HG03354 (cell line): ENCODE data around the gene PLXDC2.

Experiments used
- ATAC-seq: cut with Tn5 transposase; IDR thresholded peaks from one replicate; pipeline ENCODE4 v1.9.1; 2021; ENCODE audit warnings: mild to moderate bottlenecking; ENCODE audit not compliant: unreplicated experiment, poor library complexity, severe bottlenecking

Gene PLXDC2

DNA sequence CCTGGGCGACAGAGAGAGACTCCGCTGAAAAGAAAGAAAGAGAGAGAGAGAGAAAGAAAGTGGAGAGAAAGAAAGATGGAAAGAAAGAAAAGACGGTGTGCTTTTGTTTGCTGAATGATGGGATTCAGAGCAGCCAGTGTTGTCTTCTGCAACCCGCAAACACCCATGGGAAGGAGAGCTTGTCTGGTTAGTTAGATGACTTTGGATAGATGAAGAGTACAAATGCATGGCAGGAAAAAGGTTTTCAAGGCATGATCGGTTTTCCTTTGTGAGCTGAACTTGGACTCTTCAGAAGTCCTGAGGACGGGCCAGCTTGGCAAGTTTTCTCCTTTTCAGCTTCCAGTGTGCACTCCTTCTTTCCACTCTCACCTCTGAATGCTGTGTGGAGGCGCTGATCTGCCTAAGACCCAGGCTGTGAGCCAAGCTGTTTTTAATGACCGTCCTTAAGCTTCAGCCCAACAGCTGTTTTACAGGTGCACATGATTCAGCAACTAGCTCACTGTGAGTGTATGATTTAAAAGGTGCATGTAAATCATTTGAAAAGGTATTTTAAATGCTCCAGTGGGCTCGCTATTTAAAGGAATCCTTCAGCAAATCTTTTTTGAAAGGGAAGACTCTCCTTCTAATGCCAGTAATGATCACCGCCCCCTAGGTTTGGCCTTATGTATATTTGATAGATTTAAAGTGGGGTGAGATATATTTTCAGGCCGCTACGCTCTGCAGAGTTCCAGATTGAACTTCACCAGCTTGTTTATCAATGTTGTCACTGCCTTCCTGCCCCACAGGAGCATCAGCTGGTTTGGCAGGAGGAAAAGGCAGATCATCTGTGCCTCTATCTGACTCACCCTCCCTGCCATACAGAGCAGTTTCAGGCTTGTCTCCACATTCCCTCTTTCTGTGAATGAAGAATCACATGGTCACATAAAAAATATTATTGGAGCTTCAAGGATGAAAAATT, 115.0 kb downstream of the PLXDC2 start:
- ATAC-seq: peak; percentile 63

DNA sequence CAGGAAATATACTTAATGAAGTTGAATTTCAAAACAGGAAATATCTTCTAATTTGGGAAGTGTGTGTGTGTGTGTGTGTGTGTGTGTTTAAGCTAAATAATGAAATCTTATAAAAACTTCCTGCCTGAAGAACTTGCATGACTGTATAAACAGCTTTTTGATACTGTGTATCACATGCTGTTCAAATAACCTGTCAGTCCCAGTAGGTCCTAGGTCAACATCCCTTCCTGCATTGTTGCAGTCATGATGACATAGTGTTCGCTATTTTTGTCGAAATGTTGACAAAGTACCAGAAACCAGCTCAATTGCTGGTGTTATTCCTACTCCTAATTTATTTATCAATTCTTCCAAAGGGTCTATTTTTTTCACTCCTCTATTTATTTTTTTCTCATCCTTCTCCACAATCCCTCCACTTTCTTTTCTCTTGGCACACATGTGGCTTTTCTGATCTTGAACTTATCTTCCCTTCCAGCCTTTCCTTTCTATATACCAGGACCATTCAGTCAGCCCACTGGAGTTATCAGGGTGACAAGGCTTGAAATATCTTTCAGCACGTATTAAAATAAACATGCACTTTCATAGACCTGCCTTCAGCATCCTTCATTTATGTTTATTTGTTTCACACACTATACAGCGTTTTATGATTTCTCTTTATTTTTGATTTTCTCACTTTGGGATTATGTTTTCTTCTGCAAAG, 115.8 kb downstream of the PLXDC2 start:
- no peak for ATAC-seq

DNA sequence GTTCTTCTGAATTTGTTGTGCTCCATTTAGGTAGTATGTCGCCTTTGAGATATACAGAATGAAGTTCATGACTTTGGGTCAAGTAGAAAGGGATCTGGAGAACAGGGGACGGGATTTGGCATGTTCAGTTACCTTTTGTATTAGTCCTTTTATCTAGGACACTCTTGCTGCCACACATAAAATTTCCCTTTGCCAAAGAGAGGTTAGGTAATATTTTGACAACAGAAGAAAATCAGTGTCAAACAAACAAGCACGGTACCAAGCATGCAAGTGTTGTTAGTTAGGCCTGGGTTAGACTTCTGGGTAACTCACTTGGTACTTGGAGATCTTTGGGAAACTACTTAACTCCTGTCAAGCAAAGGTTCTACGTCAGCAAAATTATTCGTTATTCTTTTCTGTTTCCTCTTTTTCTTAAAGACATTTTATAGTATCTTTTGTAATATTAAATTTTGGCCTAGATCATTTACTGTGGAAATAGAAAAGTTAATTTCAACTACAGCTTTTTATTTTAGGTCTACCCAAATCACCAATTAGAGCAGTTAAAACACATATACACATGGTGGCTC, 116.7 kb downstream of the PLXDC2 start:
- no peak for ATAC-seq

DNA sequence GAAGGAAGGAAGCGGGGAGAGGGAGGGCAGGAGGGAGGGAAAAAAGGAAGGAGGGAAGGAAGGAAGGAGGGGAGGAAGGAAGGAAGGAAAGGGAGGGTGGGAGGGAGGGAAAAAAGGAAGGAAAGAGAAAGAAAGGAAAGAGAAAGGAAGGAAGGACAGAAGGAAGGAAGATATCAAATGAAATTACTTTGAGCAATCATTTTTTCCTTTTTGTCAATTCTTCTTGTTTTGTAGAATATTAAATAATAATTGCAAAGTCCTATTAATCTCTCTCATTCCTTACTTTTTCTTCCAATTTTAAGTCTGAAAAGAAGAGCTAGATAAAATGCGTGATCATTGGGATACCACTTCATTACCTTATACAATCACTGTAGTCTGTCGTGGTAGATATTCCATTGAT, 117.5 kb downstream of the PLXDC2 start:
- no peak for ATAC-seq

DNA sequence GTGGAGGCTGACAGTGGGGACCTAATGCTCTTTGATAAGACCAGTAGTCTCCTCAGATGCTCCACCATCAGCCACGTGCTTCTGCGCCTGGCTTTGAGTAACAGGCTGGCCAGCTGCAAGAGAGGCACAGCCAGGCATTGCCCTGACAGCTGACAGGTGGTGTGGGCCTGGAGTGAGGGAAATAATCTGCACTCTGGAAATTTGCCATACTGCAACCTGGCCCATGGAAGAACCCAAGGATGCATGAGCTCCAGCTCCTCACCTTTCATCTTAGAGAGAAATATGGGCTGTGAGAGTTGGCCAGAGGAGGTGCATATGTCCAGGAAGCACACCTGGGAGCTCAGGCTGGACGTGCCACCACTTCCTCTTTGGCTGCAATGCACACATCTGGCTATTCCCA, 118.9 kb downstream of the PLXDC2 start:
- no peak for ATAC-seq

DNA sequence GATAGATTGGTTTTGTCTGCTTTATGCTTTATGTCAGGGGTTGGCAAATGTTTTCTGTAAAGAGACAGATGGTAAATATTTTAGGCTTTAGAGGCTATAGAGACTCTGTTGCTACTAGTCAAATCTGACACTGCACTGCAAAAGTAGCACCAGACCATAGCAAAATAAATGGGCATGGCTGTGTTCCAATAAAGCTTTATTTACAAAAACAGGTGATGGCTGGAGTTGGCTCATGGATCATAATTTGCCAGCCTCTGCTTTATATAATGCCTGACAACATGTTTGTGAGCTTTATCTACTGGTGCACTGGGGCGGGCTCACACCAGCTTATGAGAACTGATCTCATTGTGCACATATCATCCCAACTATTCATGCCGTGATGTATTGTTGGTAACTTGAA, 120.1 kb downstream of the PLXDC2 start:
- ATAC-seq: no peak

DNA sequence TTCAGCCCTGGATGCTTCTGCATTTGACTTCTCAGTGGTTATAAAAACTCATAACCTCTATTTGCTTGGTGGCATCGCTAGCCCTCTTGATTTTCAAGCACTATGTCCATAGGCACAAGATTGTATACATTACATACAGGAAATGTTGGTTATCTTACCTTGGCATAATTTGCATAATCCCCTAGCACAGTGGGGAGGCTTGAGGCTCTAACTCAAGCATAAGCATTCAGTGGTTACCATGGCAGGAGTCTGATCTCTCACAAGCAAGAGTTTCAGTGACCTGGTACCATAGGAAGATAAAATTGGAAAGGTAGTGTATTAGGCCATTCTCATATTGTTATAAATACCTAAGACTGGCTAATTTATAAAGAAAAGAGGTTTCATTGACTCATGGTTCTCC, 121.8 kb downstream of the PLXDC2 start:
- no peak for ATAC-seq

DNA sequence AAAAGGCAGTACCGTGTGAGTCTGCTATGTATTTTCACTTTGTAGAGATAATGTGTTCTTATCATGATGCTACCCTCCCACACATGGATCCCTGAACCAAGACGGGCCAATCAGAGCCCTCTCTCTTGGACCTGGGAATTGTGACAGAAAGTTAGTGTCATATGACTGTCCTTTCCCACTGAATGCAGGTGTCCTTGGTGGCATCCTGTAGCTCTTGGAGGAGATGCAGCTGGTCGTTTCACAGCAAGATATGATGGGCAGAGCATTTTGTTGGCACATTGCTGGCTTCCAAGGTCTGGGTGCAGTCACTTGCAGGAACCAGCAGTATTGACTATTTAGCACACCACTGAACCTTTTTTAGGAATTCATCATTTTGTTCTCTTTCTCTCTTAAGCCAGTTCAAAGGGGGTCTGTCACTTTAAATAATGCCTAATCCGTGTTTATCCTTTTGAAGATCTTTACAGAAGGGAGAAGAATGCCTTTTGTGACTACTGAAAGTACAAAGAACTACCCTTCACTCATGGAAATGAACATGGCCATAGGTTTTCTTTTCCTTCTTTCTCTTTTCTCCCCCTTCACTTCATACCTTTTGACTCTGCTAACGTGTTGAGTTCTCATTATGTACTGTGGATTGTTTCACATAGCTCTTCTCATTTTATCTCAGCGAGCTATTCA, 125.1 kb downstream of the PLXDC2 start:
- no peak for ATAC-seq

DNA sequence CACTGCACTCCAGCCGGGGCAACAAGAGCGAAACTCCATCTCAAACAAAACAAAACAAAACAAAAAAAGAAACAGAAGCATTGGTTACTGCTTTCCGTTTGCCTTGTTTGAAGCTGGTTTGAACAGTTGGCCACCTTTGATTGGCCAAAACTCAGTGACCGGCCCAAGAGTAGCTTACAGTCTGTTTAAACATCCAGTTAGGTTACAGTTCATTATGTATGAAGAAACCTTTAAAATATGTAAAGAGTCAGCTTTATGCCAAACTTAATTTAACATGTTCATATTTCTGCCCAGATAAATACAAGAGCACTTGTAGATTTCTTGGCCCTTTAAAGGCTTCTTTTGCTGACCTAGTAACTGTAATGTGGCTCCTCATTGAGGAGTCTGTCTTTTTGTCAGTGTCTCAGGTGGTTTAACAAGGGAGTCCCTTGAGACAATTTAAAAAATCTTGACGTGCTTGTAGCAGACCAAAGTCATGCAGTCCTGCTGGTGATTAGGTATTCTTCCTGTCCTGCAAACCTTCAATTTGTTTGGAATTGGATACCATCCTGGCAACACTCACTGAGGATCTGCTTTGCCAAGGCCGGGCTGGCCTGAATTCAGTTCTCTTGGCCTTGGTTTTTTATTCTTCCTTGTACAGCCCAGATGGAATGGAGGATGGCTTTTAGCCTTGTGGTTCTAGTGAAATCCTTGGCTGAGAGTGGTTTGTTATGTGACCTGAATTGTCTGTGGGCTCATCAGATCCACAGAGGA, 128.9 kb downstream of the PLXDC2 start:
- ATAC-seq: no peak

DNA sequence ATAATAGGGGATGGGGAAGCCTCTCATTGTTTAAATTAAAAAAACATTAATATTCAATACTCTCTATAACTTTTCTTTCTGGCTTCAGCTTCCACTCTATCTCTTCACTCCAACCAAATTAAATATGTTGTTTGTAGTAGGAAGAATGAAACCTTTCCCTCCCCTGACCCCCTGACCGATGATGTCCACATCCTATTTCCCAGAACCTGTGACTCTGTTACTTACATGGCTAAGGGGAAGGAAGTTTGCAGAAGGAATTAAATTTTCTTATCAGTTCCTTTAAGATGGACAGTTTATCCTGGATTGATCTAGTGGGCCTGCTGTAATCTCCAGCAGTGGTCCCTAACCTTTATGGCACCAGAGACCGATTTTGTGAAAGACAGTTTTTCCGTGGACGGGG, 130.0 kb downstream of the PLXDC2 start:
- no peak for ATAC-seq

DNA sequence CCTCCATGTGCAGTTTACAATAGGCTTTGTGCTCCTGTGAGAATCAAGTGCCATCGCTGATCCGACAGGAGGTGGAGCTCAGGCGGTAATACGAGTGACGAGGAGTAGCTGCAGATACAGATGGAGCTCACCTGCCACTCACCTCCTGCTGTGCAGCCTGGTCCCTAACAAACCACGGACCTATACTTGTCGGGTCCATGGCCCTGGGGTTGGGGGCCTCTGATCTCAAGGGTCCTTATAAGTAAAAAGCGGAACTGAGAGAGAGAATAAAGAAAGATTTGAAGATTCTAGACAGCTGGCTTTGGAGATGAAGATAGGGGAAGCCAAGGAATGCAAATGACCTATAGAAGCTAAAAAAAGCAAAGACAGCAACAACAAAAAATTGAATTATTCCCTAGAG, 130.6 kb downstream of the PLXDC2 start:
- ATAC-seq: peak; percentile 46

DNA sequence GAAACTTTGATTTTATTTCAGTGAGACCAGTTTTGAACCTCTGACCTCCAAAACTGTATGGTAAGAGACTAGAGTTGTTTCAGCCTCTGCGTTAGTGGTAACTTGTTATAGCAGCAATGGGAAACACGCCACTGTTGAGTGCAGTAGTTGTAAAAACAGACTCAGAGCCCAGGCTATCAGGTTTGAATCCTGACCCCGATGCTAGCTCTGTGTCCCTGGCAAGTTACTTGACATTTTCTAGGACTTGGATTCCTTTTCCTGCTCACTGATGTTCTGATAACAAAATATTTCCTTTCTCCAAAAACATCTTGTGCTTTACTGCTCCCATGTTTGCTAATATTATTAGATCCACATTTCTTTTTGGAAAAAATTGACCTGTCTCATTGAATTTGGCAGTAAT, 131.0 kb downstream of the PLXDC2 start:
- peak; percentile 17 for ATAC-seq

DNA sequence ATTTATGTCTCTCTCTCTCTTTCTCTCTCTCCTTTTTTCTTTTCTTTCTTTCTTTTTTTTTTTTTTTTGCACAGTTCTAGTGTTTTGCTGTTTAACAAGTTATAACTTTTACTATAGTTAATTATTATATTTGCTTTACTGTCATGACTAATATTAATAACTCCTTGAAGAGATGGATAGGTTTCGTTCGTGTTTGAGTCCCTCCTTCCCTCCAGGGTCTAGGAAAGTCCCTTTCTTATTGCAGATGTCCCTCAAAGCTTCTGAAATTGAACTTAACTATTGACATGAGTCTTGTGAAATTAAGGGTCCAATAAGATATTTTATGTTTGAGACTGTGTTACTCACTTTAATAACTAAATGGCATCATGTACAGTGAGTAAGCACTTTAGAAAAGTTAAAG, 131.4 kb downstream of the PLXDC2 start:
- ATAC-seq: peak; percentile 83

DNA sequence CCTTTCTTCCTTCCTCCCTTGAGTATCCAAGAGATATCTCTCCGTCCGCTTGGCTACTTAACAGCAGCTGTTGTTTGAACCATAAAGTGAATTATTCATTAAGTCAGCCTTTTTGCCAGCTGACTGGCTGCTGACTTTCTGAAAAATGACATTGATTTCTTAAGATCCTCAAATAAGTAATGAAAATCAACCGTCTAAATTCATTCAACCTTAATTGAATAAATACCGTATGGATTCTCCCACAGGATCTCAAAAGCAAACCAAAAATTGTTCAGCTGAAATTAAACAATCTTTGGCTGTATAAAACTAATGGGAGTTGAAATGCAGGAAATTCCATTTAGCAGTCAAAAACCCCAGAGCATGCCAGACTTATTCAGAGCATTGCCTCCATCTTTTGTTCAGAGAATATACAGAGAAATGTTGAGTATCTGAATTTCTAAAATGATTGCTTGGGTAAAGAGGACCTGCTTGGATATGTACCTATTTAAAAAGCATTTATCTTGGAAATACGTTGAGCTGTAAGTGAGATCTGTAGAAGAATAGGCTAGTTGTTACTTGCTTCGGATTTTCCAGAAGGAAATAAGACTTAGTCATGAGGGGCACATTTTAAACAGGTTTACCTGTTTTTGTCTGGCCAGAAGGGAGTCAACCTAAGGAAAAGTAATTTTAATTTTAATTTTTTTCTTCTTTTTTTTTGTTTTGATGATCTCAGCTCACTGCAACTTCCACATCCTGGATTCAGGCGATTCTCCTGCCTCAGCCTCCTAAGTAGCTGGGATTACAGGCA, 136.2 kb downstream of the PLXDC2 start:
- ATAC-seq: no peak

DNA sequence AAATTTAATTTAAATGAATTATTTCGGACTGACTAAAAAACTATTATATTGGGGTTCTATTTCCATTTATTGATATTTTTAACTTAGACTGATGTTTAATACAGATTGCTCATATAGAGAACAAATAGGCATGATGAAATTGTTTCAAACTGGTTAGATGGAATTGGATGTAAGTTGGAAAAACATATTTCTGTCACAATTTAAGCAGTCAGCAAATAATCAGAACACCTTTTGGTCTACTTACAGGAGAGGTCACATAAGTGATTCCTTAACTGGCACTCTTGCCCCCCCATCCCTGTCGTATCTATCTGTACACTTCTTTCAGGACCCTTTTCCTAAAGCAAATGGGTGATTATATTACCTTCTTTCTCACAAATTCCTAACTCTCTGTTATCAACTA, 138.4 kb downstream of the PLXDC2 start:
- ATAC-seq: no peak

DNA sequence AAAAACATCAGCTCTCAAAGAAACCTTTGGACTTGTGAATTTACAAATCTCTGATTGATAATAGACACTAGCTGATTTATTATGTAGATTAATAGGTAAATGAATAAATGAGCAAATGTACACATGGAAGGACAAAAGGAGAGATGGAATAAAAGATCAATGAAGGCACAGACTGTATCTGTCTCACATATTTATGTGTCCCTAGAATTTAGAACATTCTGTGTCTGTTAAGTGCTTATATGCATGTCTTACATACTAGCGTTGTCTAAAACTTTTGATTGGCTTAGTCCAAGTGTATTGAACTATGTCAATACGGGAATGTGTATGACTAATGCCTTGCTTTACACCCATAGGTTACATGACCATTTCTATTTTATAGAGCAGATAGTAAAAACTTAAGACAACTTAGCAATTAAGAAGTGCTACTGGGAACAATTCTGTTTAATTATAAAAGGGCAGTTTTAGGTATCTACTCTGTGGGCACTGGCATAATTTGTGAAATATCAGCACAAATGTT, 140.3 kb downstream of the PLXDC2 start:
- ATAC-seq: no peak

DNA sequence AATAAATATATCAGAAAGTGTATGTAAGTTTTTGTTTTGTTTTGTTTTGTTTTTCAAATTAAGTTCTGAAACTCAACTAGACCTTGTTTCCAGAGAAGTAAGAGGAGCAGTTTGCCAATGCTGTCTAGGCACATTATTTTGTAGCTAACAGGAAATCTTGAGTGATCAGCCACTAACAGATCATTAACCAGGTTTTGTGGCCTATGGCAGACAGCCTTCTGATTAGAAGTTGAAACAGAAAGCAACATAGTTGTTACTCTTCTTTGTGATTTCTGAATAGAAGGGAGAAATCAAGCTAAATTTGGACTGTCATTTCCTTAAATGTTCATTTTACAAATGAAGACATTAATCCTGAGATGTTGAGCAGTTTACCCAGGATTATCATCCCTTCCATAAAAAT, 142.6 kb downstream of the PLXDC2 start:
- ATAC-seq: peak; percentile 99
